Measurements from ENCODE around the gene CPXM2.

CPXM2 gene

GRCh38 chr10:123726836-123727235 lies 164.8 kb downstream of the CPXM2 start:
- DNase-seq: no peak

GRCh38 chr10:123726381-123726780 lies 165.2 kb downstream of the CPXM2 start:
- no peak for DNase-seq

GRCh38 chr10:123724747-123725146 lies 166.9 kb downstream of the CPXM2 start:
- DNase-seq: no peak

GRCh38 chr10:123722351-123722750 lies 169.3 kb downstream of the CPXM2 start:
- DNase-seq: no peak

- no peak for DNase-seq
Measured at GRCh38 chr10:123721441-123722049, 170.1 kb downstream of the CPXM2 start.

DNA sequence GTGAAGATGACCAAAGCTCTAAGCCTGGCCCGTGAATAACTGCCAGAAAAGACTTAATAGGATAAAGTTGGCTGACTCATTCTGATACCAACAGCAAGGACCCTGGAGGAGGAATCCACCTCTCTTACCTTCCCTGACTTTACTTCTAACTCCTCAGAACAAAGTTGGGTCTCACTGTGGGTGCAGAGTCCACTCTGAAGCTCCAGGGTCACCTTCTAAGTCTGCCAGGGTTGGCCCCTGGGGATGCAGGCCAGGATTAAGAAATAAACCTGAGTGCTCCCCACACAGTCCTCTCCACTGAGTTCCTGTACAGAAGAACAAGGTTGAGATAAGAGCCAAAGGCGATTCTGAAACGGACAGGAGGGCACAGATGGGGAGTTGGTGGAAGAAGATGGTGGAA lies 171.1 kb downstream of the CPXM2 start:
- no peak for DNase-seq

DNA sequence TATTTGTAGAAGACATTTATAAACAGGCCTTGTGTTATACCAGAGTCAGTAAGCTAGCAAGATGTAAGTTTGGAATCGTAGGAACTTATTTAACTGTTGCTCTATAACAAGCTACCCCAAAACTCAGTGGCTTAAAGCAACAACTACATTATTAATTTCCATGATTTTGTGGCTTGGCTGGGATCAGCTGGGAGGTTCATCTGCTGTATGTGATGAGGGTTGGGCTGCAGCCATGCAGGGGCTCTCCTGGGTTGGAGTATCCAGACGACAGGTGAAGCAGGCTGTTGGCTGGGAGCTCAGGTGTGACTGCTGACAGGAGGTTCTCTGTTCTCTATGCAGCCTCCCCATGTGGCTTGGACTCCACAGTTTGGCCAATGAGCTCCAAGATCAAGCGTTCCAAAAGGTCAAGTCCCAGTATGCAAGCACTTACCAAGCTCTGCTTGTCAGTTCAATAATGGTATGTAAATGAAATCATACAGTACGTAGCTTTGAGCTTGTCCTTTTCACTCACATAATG lies 173.0 kb downstream of the CPXM2 start:
- no peak for DNase-seq

DNA sequence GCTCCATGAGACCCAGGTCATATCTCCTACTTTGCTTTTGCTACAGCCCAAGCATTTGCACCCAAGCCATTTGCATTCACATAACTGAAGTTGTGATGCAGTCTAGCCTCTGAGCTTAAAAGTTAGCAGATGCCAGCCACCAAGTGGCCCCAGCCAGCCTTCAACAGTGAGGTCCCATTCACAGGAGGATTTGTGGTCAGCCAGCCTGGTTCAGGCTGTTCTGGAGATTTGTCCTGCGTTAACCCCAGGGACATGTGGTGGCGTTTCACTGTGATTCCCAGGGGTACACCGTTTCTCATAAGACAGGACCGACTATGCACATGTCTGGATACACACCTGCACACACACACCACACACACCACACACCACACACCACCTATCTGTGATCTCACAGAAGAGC lies 174.3 kb downstream of the CPXM2 start:
- DNase-seq: no peak

DNA sequence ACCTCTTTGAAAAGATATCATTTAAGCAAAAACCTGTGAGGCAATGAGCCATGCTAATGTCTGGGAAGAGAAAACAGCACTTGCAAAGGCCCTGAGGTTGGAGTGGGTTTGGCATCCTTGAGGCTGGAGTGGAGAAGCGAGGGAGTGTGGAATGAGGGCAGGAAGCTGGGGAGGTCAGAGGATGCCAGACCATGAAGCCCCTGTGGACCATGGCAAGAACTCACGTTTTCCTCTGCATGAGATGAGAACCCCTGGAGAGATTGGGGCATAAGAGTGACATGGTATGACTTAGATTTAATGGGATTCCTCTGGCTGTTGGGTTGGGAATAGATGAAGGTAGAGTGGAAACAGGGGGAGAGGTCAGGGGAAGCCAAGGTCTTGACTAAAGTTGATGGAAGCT lies 176.1 kb downstream of the CPXM2 start:
- DNase-seq: no peak

DNA sequence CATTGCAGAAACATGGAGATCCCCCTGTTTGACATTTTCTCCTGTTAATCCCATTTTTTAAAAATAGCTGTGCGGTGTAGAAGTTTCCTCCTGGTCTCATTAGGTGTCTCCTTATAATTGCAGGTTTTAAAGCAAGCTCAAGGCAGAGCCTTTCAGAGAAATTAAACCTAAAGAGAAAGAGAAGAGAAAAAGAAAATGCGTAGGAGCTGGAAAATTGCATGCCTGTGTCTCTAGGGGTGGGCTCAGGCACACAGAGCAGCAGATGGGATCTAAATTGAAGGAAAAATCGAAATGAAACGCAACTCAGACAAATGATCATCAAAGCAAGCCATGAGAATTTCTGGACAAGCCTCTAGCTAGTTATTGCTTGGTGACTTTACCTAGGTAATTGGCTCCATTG lies 185.4 kb downstream of the CPXM2 start:
- DNase-seq: no peak

DNA sequence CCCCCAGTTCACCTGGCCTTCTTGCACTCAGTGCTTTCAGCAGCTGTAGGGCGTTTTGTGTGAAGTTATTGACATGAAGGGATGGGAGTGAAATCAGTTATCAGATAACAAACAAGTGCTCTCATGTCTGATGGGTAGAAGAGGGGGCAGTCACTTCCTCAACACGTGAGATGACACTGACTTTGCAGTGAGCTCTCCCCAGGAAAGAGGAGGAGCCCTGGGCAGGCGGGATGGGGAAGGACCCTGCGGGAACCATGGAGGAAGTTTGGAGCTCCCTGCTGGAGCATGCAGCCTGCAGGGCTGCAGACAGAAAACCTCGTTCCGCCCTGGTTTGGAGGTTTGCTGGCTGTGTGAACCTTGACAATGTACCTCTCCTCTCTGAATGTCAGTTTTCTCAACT lies 186.8 kb downstream of the CPXM2 start:
- DNase-seq: no peak

- DNase-seq: no peak
Measured at GRCh38 chr10:123704076-123704475, 187.5 kb downstream of the CPXM2 start.

- no peak for DNase-seq
Measured at GRCh38 chr10:123703195-123703790, 188.3 kb downstream of the CPXM2 start.
